ENCODE measurements around the gene ELK3. TPM values are rescaled to one million over a fixed set of nuclear protein-coding genes. Genes with fewer than 3 reads are reported as not detected.

Gene ELK3
- total RNA-seq, 2 donors from 2014 or later, result 10.7 to 23.1 TPM

GRCh38 chr12:96201272-96202227 is 7.4 kb downstream of the ELK3 start:
- ATAC-seq (no peak), DNase-seq (ENCODE audit: low spot score in 2 of 2) (no peak)
- H3K9me3 Mint-ChIP-seq, result peaks cover 0 to 4% of the 10 kb centered on the region in 2 donors
- H3K27ac Mint-ChIP-seq, result no peak overlapping the region
- H3K36me3 Mint-ChIP-seq, result peaks cover 0 to 59% of the 10 kb centered on the region in 2 donors

GRCh38 chr12:96204381-96204780 is 10.2 kb downstream of the ELK3 start:
- no peak overlapping the region for H3K27ac Mint-ChIP-seq
- peaks cover 0 to 4% of the 10 kb centered on the region in 2 donors for H3K9me3 Mint-ChIP-seq
- ATAC-seq (no peak), DNase-seq (ENCODE audit: low spot score in 2 of 2) (no peak)
- peaks cover 0 to 60% of the 10 kb centered on the region in 2 donors for H3K36me3 Mint-ChIP-seq

GRCh38 chr12:96205908-96206307 is 11.7 kb downstream of the ELK3 start:
- ATAC-seq, result no peak

GRCh38 chr12:96206936-96207662 is 12.9 kb downstream of the ELK3 start:
- H3K27ac Mint-ChIP-seq, result peak overlapping the region in 1 of 2 donors; percentile 17
- H3K9me3 Mint-ChIP-seq, result peaks cover 0 to 4% of the 10 kb centered on the region in 2 donors
- ATAC-seq, result peak in 1 of 2 donors; percentile 26
- peaks cover 0 to 45% of the 10 kb centered on the region in 2 donors for H3K36me3 Mint-ChIP-seq
- DNase-seq (ENCODE audit: low spot score in 2 of 2), result no peak

More at GRCh38 chr12:96205908-96206307, 11.7 kb downstream of the ELK3 start:
- H3K36me3 Mint-ChIP-seq, result peaks cover 0 to 56% of the 10 kb centered on the region in 2 donors
- peak overlapping the region; percentile 58 to 72 for H3K27ac Mint-ChIP-seq
- DNase-seq (ENCODE audit: low spot score in 2 of 2), result no peak
- peaks cover 0 to 4% of the 10 kb centered on the region in 2 donors for H3K9me3 Mint-ChIP-seq

- no peak overlapping the region for H3K27ac Mint-ChIP-seq
- DNase-seq (ENCODE audit: low spot score in 2 of 2) (no peak), ATAC-seq (no peak)
- peaks cover 0 to 4% of the 10 kb centered on the region in 2 donors for H3K9me3 Mint-ChIP-seq
- peaks cover 0 to 32% of the 10 kb centered on the region in 2 donors for H3K36me3 Mint-ChIP-seq
These were observed 14.2 kb downstream of the ELK3 start for GRCh38 chr12:96208346-96208745.

GRCh38 chr12:96208801-96209549 is 14.8 kb downstream of the ELK3 start:
- ATAC-seq, result no peak
- Mint-ChIP-seq H3K36me3 (peaks cover 0 to 26% of the 10 kb centered on the region in 2 donors), H3K9me3 (peaks cover 0 to 4% of the 10 kb centered on the region in 2 donors), H3K27ac (peak overlapping the region in 1 of 2 donors; percentile 51)
- DNase-seq (ENCODE audit: low spot score in 2 of 2), result peak in 1 of 2 donors; percentile 41

GRCh38 chr12:96210376-96211055 is 16.3 kb downstream of the ELK3 start:
- H3K9me3 Mint-ChIP-seq, result no peaks in the 10 kb centered on the region
- DNase-seq (ENCODE audit: low spot score in 2 of 2) (peak; percentile 45 to 52), ATAC-seq (peak; percentile 32 to 40)
- peak overlapping the region; percentile 51 to 90 for H3K27ac Mint-ChIP-seq
- H3K36me3 Mint-ChIP-seq, result peaks cover 0 to 11% of the 10 kb centered on the region in 2 donors

- ATAC-seq, result peak in 1 of 2 donors; percentile 30
- H3K9me3 Mint-ChIP-seq, result no peaks in the 10 kb centered on the region
- H3K27ac Mint-ChIP-seq, result peak overlapping the region; percentile 51 to 89
- no peaks in the 10 kb centered on the region for H3K36me3 Mint-ChIP-seq
- no peak for DNase-seq (ENCODE audit: low spot score in 2 of 2)
These were observed 17.8 kb downstream of the ELK3 start for GRCh38 chr12:96211988-96212387.

GRCh38 chr12:96212456-96213375 is 18.5 kb downstream of the ELK3 start:
- DNase-seq (ENCODE audit: low spot score in 2 of 2), result peak in 1 of 2 donors; percentile 31
- H3K36me3 Mint-ChIP-seq, result no peaks in the 10 kb centered on the region
- ATAC-seq, result peak; percentile 25 to 66
- H3K27ac Mint-ChIP-seq, result peak overlapping the region; percentile 51 to 93
- no peaks in the 10 kb centered on the region for H3K9me3 Mint-ChIP-seq

- DNase-seq (ENCODE audit: low spot score in 2 of 2) (no peak), ATAC-seq (no peak)
- Mint-ChIP-seq H3K9me3 (no peaks in the 10 kb centered on the region), H3K36me3 (no peaks in the 10 kb centered on the region), H3K27ac (peak overlapping the region in 1 of 2 donors; percentile 77)
These were observed 19.7 kb downstream of the ELK3 start for GRCh38 chr12:96213869-96214268.

GRCh38 chr12:96215919-96216273 is 21.7 kb downstream of the ELK3 start:
- ATAC-seq (no peak), DNase-seq (ENCODE audit: low spot score in 2 of 2) (peak in 1 of 2 donors; percentile 35)
- no peaks in the 10 kb centered on the region for H3K9me3 Mint-ChIP-seq
- no peaks in the 10 kb centered on the region for H3K36me3 Mint-ChIP-seq
- H3K27ac Mint-ChIP-seq, result peak overlapping the region in 1 of 2 donors; percentile 41

GRCh38 chr12:96218989-96219678 is 25.0 kb downstream of the ELK3 start:
- ATAC-seq (no peak), DNase-seq (ENCODE audit: low spot score in 2 of 2) (no peak)
- no peaks in the 10 kb centered on the region for H3K9me3 Mint-ChIP-seq
- peak overlapping the region; percentile 5 to 82 for H3K27ac Mint-ChIP-seq
- peaks cover 9 to 10% of the 10 kb centered on the region in 2 donors for H3K36me3 Mint-ChIP-seq

GRCh38 chr12:96219700-96220206 is 25.6 kb downstream of the ELK3 start:
- DNase-seq (ENCODE audit: low spot score in 2 of 2) (no peak), ATAC-seq (peak in 1 of 2 donors; percentile 44)
- Mint-ChIP-seq H3K36me3 (peaks cover 10 to 12% of the 10 kb centered on the region in 2 donors), H3K27ac (peak overlapping the region; percentile 5 to 46), H3K9me3 (no peaks in the 10 kb centered on the region)

- ATAC-seq (no peak), DNase-seq (ENCODE audit: low spot score in 2 of 2) (no peak)
- peaks cover 10 to 22% of the 10 kb centered on the region in 2 donors for H3K36me3 Mint-ChIP-seq
These were observed 26.7 kb downstream of the ELK3 start for GRCh38 chr12:96220902-96221301.

More at GRCh38 chr12:96220902-96221301, 26.7 kb downstream of the ELK3 start:
- Mint-ChIP-seq H3K27ac (peak overlapping the region in 1 of 2 donors; percentile 44), H3K9me3 (no peaks in the 10 kb centered on the region)
